Measurements from ENCODE around the gene PLRG1.

PLRG1 gene

GRCh38 chr4:154569028-154569427 is 18.8 kb upstream of the PLRG1 start:
- Histone ChIP-seq H3K4me2 (ENCODE audit: low read length) (no peak overlapping the region), H3K9me2 (ENCODE audit: low read depth, low read length) (no peaks in the 10 kb centered on the region), H2AFZ (ENCODE audit: low read length) (no peak overlapping the region), H3K27ac (ENCODE audit: low read depth, low read length, poor library complexity, severe bottlenecking) (no peak overlapping the region), H3K27me3 (ENCODE audit: insufficient read depth, low read length) (no peaks in the 10 kb centered on the region; the same call in 1 of the 2 replicates), H3K9ac (ENCODE audit: low read length) (no peak overlapping the region), H3K4me3 (ENCODE audit: low read depth, low read length, poor library complexity, severe bottlenecking) (no peak overlapping the region), H3K79me2 (ENCODE audit: insufficient read depth, low read length) (no peaks in the 10 kb centered on the region), H3K36me3 (ENCODE audit: insufficient read depth, low read length) (no peaks in the 10 kb centered on the region), H4K20me1 (ENCODE audit: insufficient read depth, low read length) (no peaks in the 10 kb centered on the region), H3F3A (ENCODE audit: insufficient read depth, low read length) (no peaks in the 10 kb centered on the region), H3K4me1 (ENCODE audit: insufficient read depth, low read length, severe bottlenecking) (no peaks in the 10 kb centered on the region), H3K9me3 (ENCODE audit: low read length) (no peaks in the 10 kb centered on the region)
- no peak for TF ChIP-seq CTCF (IDR thresholded peaks at IDR 0.05; ENCODE audit: low read length)

- no peak overlapping the region for H3K4me2 ChIP-seq (ENCODE audit: low read length)
Measured at GRCh38 chr4:154566639-154567204, 16.5 kb upstream of the PLRG1 start.

GRCh38 chr4:154565704-154566103 is 15.5 kb upstream of the PLRG1 start:
- H3K9me2 ChIP-seq (ENCODE audit: low read depth, low read length) = no peaks in the 10 kb centered on the region
- H3K4me2 ChIP-seq (ENCODE audit: low read length) = no peak overlapping the region
- H3F3A ChIP-seq (ENCODE audit: insufficient read depth, low read length) = no peaks in the 10 kb centered on the region
- H3K27me3 ChIP-seq (ENCODE audit: insufficient read depth, low read length) = no peaks in the 10 kb centered on the region
- H3K9me3 ChIP-seq (ENCODE audit: low read length) = no peaks in the 10 kb centered on the region
- no peak for TF ChIP-seq EZH2 (IDR thresholded peaks at IDR 0.05; ENCODE audit: borderline replicate concordance, low read length)
- no peak for TF ChIP-seq CTCF (IDR thresholded peaks at IDR 0.05; ENCODE audit: low read length)
- H2AFZ ChIP-seq (ENCODE audit: low read length) = no peak overlapping the region
- H3K79me2 ChIP-seq (ENCODE audit: insufficient read depth, low read length) = no peaks in the 10 kb centered on the region
- H4K20me1 ChIP-seq (ENCODE audit: insufficient read depth, low read length) = no peaks in the 10 kb centered on the region
- H3K9ac ChIP-seq (ENCODE audit: low read length) = no peak overlapping the region
- no peak overlapping the region for H3K4me3 ChIP-seq (ENCODE audit: low read depth, low read length, poor library complexity, severe bottlenecking)
- H3K4me1 ChIP-seq (ENCODE audit: insufficient read depth, low read length, severe bottlenecking) = no peaks in the 10 kb centered on the region
- no peak overlapping the region for H3K27ac ChIP-seq (ENCODE audit: low read depth, low read length, poor library complexity, severe bottlenecking)
- H3K36me3 ChIP-seq (ENCODE audit: insufficient read depth, low read length) = no peaks in the 10 kb centered on the region

More at GRCh38 chr4:154566639-154567204, 16.5 kb upstream of the PLRG1 start:
- Histone ChIP-seq H4K20me1 (ENCODE audit: insufficient read depth, low read length) (no peaks in the 10 kb centered on the region), H3K27me3 (ENCODE audit: insufficient read depth, low read length) (no peaks in the 10 kb centered on the region; the same call in 1 of the 2 replicates), H3K9ac (ENCODE audit: low read length) (no peak overlapping the region), H3K79me2 (ENCODE audit: insufficient read depth, low read length) (no peaks in the 10 kb centered on the region), H3K36me3 (ENCODE audit: insufficient read depth, low read length) (no peaks in the 10 kb centered on the region), H3K4me1 (ENCODE audit: insufficient read depth, low read length, severe bottlenecking) (no peaks in the 10 kb centered on the region), H3K9me2 (ENCODE audit: low read depth, low read length) (no peaks in the 10 kb centered on the region), H3F3A (ENCODE audit: insufficient read depth, low read length) (no peaks in the 10 kb centered on the region), H3K27ac (ENCODE audit: low read depth, low read length, poor library complexity, severe bottlenecking) (no peak overlapping the region), H3K9me3 (ENCODE audit: low read length) (no peaks in the 10 kb centered on the region), H3K4me3 (ENCODE audit: low read depth, low read length, poor library complexity, severe bottlenecking) (no peak overlapping the region), H2AFZ (ENCODE audit: low read length) (no peak overlapping the region)
- no peak for TF ChIP-seq EZH2 (IDR thresholded peaks at IDR 0.05; ENCODE audit: borderline replicate concordance, low read length)
- no peak for TF ChIP-seq CTCF (IDR thresholded peaks at IDR 0.05; ENCODE audit: low read length)

Measured in OCI-LY1 (cell line).